GOT3 (cell line): ENCODE data around the gene RAI1.

Source experiments
- DNase-seq: peaks from one replicate; lab custom pipeline; 2025; ENCODE audit warnings: mixed read lengths; lab: John Stamatoyannopoulos, UW

RAI1 gene

DNA sequence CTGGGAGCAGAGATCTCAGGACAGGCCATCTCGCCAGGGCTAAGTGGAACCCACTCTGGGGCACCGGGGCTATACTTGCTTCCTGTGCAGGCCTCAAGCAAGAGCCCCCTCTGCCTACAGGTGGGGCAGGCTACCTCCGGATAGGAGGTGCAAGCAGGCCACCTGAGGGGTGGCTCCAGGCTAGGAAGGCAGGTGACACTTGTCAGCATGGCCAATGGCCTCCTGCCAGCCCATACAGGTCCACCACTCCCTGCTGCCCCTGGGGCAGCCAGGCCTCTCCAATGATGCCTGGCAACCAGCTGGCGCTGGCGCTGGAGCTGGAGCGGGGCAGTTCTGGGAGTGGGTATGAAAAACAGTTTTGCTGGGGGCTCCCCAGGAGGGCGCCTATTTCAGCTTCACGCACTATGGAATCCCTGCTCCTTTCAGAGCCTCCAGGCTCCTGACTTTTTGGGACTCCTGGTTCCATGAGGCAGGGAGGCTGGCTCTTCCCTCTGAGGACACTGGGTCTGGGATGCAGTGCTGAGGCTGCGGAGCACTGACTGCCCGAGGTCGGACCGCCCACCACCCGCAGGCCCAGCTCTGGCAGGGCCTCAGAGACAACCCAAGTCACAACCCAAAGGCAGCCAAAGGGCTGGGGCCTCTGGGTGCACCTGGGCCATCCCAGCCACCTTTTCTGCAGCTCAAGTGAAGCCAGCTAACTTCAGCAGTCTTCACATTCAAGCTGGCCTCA is 164.0 kb downstream of the RAI1 start:
- no peak for DNase-seq

GRCh38 chr17:17846003-17846402 is 164.7 kb downstream of the RAI1 start:
- DNase-seq: no peak

- DNase-seq: no peak
Measured at GRCh38 chr17:17846645-17847044, 165.4 kb downstream of the RAI1 start.

- no peak for DNase-seq
Measured at GRCh38 chr17:17847118-17847689, 165.9 kb downstream of the RAI1 start.

GRCh38 chr17:17847726-17848125 is 166.5 kb downstream of the RAI1 start:
- DNase-seq: no peak

- no peak for DNase-seq
Measured at GRCh38 chr17:17848311-17849082, 167.2 kb downstream of the RAI1 start.

- peak; percentile 36 for DNase-seq
Measured at GRCh38 chr17:17849147-17849820, 168.0 kb downstream of the RAI1 start.

DNA sequence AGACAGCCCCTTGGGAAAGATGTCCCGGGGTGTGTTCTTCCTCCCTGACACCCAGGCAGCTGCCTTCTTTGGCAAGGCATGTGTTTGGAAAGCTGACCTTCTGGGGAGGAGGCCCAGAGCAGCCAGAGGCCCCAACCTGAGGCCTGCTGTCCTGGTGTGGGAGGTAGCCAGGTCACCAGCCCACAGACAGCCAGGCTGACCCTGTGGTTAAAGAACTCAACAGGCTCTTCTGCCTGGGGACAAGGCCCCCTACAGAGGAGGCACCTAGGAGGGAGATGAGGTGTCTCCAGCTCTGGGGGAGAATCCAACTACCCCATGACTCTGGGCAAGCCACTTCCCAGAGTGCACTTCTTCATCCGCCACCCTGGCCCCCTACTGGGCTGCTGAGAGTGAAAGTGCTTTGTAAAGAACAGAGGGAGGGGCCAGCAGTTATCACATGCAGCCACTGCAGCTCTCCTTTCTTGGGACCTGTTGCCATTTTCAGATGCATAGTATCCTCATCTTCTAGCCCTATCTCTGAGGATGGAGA is 168.7 kb downstream of the RAI1 start:
- DNase-seq: no peak

GRCh38 chr17:17851103-17852002 is 170.1 kb downstream of the RAI1 start:
- no peak for DNase-seq

- no peak for DNase-seq
Measured at GRCh38 chr17:17852930-17853329, 171.7 kb downstream of the RAI1 start.

- no peak for DNase-seq
Measured at GRCh38 chr17:17853811-17854447, 172.7 kb downstream of the RAI1 start.

- DNase-seq: no peak
Measured at GRCh38 chr17:17855976-17856375, 174.7 kb downstream of the RAI1 start.

DNA sequence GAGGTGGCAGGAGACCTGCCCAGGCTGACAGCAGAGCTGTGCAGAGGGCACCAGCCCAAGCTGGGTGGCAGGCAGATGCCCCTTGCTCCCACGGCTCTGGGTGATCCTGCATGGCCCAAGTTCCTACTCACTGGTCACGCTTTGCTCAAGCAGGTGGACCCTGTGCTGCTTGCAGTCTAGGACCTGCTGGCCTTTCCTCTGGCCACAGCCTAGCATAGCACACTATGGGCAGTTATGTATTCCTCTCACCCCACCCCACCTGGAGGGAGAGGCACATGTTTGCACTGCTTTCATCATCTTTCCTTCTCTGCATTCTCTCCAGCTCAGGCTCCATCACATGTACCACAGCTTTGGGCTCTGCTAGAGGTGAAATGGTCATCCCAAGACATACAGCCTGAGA is 175.1 kb downstream of the RAI1 start:
- DNase-seq: no peak

- DNase-seq: no peak
Measured at GRCh38 chr17:17857496-17857895, 176.2 kb downstream of the RAI1 start.

GRCh38 chr17:17859909-17860765 is 178.9 kb downstream of the RAI1 start:
- no peak for DNase-seq

DNA sequence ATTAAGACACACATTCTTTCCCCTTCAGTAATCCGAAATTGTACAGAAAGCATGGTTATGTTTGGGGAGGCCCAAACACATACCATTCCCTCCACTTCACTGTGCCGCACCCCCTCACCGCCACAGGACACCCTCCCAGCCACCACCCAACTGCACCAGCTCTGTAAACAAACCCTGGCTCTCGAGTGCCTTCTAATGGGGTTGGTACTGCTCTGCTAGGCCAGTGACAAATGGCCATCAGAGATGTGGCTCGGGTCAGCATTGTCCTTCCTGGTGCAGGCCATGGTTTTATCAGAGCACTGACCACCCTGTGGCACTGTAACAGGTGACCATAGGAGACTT is 179.5 kb downstream of the RAI1 start:
- no peak for DNase-seq
